Measurements from ENCODE around the gene CRABP2.

Gene CRABP2

GRCh38 chr1:156689035-156689952, 16.1 kb downstream of the CRABP2 start:
- TF ChIP-seq CTCF (IDR thresholded peaks at IDR 0.05; ENCODE audit: low read depth, low read length) = peak; percentile 88
- H3K4me3 ChIP-seq (ENCODE audit: low read depth, low read length) = peak overlapping the region; percentile 45

GRCh38 chr1:156684227-156684782, 21.1 kb downstream of the CRABP2 start:
- no peak overlapping the region for H3K4me3 ChIP-seq (ENCODE audit: low read depth, low read length)
- TF ChIP-seq CTCF (IDR thresholded peaks at IDR 0.05; ENCODE audit: low read depth, low read length) = no peak

GRCh38 chr1:156682166-156682890, 23.1 kb downstream of the CRABP2 start:
- no peak overlapping the region for H3K4me3 ChIP-seq (ENCODE audit: low read depth, low read length)
- TF ChIP-seq CTCF (IDR thresholded peaks at IDR 0.05; ENCODE audit: low read depth, low read length) = no peak

GRCh38 chr1:156681196-156681960, 24.0 kb downstream of the CRABP2 start:
- no peak overlapping the region for H3K4me3 ChIP-seq (ENCODE audit: low read depth, low read length)
- no peak for TF ChIP-seq CTCF (IDR thresholded peaks at IDR 0.05; ENCODE audit: low read depth, low read length)

- no peak for TF ChIP-seq CTCF (IDR thresholded peaks at IDR 0.05; ENCODE audit: low read depth, low read length)
- H3K4me3 ChIP-seq (ENCODE audit: low read depth, low read length) = no peak overlapping the region
Measured at GRCh38 chr1:156680056-156680455, 25.3 kb downstream of the CRABP2 start.

- TF ChIP-seq CTCF (IDR thresholded peaks at IDR 0.05; ENCODE audit: low read depth, low read length) = peak; percentile 90
- H3K4me3 ChIP-seq (ENCODE audit: low read depth, low read length) = peak overlapping the region; percentile 65
Measured at GRCh38 chr1:156677616-156678596, 27.5 kb downstream of the CRABP2 start.

Measured in WI38 (cell line).